ENCODE data around the gene AVPI1. TPM values are rescaled to one million over a fixed set of nuclear protein-coding genes. Genes with fewer than 3 reads are reported as not detected.
A peak's percentile ranks its signal among the peaks of the same experiment; 100 is the strongest.
"Not testable (repeated sequence)": the region's sequence is repeated elsewhere in the genome, so short reads cannot be mapped to it uniquely, and the experiment has no call there.

AVPI1 gene
- total RNA-seq, 1 donor from 2014 or later: 20.5 TPM

DNA sequence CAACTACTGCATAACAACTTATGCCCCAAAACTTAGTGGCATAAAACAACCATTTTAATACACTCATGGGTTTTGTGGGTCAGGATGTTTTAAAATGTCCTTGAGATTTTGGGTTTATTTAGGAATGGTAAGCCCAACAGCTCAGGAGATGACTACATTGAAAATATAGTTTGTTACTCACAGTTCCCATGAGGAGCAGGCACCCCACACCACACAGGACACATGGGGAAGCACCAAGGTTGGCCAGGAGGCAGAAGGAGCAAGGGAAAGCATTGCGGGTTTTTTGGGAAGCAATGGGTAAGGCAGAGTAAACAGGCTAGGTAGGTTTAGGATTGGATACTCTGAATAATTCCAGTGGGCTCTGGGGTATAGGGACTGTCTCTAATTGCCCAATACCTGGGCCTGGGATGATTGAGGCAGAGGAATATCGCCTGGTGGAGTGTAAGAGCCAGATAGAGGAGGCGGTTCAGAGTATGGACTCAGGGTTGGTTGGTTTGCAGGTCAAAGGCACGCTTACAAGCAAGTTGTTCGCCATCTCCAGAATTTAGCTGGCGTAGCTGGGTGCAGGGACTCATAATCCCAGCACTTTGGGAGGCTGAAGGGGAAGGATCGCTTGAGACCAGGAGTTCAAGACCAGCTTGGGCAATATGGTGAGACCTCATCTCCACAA is 16.5 kb upstream of the AVPI1 start:
- intact Hi-C loops (cut with DNase I): no loop called here
- DNase-seq (no peak), ATAC-seq (no peak)
- H3K9me3 ChIP-seq: no peaks in the 10 kb centered on the region
- no peaks in the 10 kb centered on the region for H3K27me3 ChIP-seq
- TF ChIP-seq, protein P1, sequence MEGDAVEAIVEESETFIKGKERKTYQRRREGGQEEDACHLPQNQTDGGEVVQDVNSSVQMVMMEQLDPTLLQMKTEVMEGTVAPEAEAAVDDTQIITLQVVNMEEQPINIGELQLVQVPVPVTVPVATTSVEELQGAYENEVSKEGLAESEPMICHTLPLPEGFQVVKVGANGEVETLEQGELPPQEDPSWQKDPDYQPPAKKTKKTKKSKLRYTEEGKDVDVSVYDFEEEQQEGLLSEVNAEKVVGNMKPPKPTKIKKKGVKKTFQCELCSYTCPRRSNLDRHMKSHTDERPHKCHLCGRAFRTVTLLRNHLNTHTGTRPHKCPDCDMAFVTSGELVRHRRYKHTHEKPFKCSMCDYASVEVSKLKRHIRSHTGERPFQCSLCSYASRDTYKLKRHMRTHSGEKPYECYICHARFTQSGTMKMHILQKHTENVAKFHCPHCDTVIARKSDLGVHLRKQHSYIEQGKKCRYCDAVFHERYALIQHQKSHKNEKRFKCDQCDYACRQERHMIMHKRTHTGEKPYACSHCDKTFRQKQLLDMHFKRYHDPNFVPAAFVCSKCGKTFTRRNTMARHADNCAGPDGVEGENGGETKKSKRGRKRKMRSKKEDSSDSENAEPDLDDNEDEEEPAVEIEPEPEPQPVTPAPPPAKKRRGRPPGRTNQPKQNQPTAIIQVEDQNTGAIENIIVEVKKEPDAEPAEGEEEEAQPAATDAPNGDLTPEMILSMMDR (IDR thresholded peaks at IDR 0.05): no peak
- no peak overlapping the region for H3K4me3 ChIP-seq
- no peak overlapping the region for H3K27ac ChIP-seq
- no peaks in the 10 kb centered on the region for H3K36me3 ChIP-seq
- H3K4me1 ChIP-seq: no peaks in the 10 kb centered on the region

DNA sequence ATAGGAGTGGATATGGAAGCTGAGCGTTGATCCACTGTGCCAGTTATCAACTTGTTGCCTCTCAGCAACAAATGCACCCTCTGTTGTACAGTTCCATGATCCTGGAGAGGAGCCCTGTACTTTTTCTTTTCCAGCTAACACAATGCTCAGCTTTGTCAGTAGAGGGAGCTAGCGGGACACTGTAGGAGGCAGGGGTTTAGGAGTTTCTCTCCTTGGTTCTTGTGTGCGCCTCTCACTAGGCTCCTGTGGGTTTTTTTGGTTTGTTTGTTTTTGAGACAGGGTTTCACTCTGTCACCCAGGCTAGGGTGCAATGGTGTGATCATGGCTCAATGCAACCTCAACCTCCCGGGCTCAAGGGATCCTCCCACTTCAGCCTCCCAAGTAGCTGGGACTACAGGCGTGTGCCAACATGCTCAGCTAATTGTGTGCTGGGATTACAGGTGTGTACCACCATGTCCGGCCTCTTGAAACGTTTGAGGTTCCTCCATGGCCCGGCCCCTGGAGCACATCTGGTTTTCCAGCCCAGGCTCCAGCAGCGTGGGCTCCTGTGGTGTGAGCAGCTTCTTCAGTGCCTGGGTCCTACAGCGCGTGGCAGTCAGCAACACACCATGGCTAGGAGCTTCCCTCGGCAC is 14.5 kb upstream of the AVPI1 start:
- H3K36me3 ChIP-seq: no peaks in the 10 kb centered on the region
- DNase-seq: no peak
- no peak overlapping the region for H3K4me3 ChIP-seq
- ATAC-seq: peak; percentile 97
- intact Hi-C loops (cut with DNase I): no loop called here
- H3K9me3 ChIP-seq: no peaks in the 10 kb centered on the region
- no peaks in the 10 kb centered on the region for H3K27me3 ChIP-seq
- no peaks in the 10 kb centered on the region for H3K4me1 ChIP-seq
- TF ChIP-seq, protein P1 (IDR thresholded peaks at IDR 0.05): peak; percentile 90
- no peak overlapping the region for H3K27ac ChIP-seq

DNA sequence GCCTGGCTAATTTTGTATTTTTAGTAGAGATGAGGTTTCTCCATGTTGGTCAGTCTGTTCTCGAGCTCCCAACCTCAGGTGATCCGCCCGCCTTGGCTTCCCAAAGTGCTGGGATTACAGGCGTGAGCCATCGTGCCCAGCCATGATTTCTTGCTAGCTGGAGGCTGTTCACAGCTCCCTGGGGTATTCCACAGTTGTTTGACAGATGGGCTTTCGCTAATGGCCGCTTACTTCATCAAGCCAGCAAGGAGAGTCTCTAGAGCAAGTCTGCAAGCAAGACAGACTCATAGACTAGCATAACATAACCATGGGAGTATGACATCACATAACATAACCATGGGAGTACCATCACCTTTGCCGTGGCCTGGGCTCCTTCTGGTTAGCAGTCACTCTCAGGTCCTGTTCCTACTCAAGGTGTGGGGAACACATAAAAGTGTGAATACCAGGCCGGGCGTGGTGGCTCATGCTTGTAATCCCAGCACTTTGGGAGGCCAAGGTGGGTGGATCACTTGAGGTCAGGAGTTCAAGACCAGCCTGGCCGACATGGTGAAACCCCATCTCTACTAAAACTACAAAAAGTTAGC is 11.1 kb upstream of the AVPI1 start:
- ATAC-seq; intact Hi-C loops (cut with DNase I); H3K36me3 ChIP-seq; DNase-seq; H3K4me3 ChIP-seq; H3K4me1 ChIP-seq; H3K27ac ChIP-seq; H3K27me3 ChIP-seq; H3K9me3 ChIP-seq: not testable (repeated sequence)

DNA sequence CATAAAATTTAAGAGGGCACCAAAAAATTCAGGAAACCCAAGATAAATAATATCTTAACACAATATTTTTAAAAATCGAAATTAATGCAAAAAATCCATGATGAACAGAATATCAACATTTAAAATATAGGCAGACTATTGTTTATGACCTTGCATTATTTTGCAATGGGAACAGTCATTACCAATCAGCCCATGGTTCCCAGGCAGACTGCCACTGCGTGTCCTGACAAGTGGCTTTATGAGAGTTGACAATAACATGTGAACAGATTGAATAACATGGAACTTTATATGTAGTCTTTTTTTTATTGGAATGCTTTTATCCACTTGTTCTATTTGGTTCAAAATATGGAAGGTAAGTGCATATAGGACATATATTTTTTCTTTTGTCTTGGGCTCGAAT is 3.1 kb upstream of the AVPI1 start:
- Histone ChIP-seq H3K27me3 (no peaks in the 10 kb centered on the region), H3K36me3 (no peaks in the 10 kb centered on the region), H3K9me3 (no peaks in the 10 kb centered on the region), H3K4me1 (peaks cover 29% of the 10 kb centered on the region), H3K27ac (peak overlapping the region; percentile 8), H3K4me3 (no peak overlapping the region)
- TF ChIP-seq, protein P1 (IDR thresholded peaks at IDR 0.05): no peak
- ATAC-seq: no peak
- no peak for DNase-seq
- intact Hi-C loops (cut with DNase I): no loop called here

DNA sequence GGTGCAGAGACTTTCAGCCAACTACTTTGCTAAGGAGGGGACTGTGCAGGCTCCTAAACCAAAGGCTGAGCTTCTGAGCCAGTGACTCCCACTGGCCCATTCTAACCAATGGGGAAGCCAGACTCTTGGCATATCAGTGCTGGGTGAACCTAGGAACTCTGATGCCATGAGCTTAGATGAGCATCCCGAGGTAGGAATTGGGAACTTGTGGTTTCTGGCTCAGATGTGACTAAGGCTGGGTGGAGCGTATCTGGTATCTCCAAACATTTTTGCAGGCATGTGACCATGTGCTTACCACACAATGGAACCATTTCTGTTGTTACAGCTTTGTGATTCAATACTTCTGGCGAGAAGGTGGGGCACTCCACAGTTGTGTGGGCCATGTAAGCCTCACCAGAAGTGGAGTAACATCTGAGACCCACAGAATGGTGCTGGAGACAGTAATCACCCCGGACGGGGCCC is 2.5 kb upstream of the AVPI1 start:
- intact Hi-C loops (cut with DNase I): no loop called here
- no peaks in the 10 kb centered on the region for H3K27me3 ChIP-seq
- no peaks in the 10 kb centered on the region for H3K9me3 ChIP-seq
- no peak overlapping the region for H3K4me3 ChIP-seq
- ATAC-seq: peak; percentile 36
- no peaks in the 10 kb centered on the region for H3K36me3 ChIP-seq
- peak overlapping the region; percentile 92 for H3K27ac ChIP-seq
- DNase-seq: no peak
- TF ChIP-seq, protein P1 (IDR thresholded peaks at IDR 0.05): no peak
- H3K4me1 ChIP-seq: peaks cover 33% of the 10 kb centered on the region

Measured in upper lobe of right lung (tissue), 1 donor.